HG02885 (cell line): ENCODE data around the gene PDE8B.
"Not testable (repeated sequence)": the region's sequence is repeated elsewhere in the genome, so short reads cannot be mapped to it uniquely, and the experiment has no call there.

Source experiments
- ATAC-seq: cut with Tn5 transposase; IDR thresholded peaks from one replicate; pipeline ENCODE4 v1.9.1; 2021; ENCODE audit warnings: mild to moderate bottlenecking; ENCODE audit not compliant: unreplicated experiment, poor library complexity

PDE8B gene

DNA sequence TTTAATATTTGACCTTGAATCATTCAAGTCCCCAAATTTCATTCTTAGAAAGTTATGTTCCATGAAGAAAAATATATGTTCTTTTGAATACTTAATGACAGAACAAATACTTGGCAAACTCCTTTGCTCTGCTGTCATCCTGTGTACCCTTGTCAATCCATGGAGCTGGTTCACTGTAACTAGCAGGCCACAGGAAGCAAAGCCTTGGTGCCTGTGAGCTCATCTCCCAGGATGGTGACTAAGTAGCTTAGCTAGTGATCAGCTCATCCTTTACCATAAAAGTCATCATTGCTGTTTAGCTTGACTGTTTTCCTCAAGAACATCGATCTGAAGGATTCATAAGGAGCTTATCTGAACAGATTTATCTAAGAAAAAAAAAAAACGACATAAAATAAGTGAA, 216.2 kb downstream of the PDE8B start:
- ATAC-seq, result no peak

DNA sequence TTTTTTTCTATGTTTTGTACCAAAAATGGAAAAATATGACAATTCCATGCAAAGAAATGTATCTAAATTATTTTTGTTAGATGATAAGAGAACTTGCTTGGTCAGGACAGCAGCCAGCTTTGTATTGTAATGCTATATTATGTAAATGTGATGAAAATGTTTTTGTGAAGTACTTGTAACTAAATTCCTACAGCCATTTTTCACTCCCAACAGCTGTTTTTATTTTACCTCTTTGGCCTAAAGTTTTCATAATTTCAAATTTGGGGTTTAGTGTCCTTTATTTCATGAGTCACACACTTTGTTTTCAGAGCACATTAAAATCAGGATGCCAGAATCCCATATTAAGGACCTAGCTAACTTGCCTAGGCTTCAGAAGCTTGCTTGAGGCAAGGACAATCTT, 217.5 kb downstream of the PDE8B start:
- ATAC-seq, result no peak

DNA sequence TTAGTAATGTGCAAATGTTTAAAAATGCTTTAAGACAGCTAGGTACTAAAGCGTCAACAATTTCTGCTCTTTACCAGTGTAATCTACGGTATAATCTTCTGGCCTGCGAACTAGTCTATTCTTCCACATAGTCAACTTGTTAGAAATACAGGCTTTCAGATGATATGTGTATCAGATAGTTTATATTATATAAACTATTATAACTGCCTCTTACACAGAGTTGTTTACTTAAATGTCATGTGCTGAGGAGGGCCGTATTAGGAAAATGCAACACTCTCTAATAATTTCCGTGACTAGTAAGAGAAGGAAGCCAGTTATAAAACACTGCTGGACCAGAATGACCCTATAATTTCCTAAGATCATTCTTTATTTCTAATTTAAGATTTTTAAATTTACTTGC, 218.0 kb downstream of the PDE8B start:
- no peak for ATAC-seq

DNA sequence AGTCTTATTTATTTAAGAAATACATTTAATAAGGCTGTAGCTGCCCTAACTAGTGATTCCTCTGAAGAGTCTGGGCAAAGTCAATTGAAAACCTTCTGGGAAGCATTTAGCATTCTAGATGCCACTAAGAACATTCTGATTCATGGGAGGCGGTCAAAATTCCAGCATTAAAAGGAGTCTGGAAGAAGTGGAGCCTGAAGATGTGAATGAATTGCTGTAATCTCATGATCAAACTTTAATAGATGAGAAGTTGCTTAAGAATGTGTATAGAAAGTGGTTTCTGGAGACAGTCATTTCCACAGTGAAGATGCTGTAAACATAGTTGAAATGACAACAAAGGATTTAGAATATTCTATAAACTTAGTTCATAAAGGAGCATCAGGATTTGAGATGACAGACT, 220.2 kb downstream of the PDE8B start:
- no peak for ATAC-seq

DNA sequence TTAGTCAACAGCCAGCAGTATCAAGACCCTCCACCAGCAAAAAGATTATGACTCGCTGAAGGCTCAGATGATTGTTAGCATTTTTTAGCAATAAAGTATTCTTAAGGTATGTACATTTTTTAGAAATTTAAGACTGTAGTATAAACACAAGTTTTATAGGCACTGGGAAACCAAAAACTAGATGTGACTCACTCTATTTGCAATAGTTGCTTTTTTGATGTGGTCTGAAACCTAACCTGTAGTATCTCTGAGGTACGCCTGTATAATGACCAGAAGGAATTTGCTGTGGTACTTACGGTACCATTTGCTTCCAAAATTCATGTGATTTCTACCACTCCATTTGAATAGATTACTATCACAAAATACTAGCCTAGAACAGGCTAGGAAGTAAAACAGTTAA, 220.8 kb downstream of the PDE8B start:
- no peak for ATAC-seq

DNA sequence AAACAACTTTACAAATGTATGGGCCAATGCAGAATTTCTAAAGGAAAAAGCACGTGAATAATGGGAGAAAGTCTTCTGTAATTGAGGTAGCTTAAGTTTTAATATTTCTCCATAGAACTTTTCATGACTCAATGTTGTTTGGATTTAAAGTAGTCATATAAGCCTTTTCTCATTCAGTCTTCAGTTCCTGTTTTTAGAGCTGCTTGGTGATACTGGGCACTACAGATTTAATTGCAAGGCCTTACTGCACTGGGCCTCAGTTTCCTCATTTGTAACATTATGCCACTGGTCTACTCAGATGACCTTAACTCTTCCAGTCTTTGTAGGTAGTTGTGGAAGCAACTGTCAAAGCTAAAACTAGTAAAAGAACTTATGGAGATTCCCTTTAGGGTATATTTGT, 221.2 kb downstream of the PDE8B start:
- ATAC-seq, result no peak

DNA sequence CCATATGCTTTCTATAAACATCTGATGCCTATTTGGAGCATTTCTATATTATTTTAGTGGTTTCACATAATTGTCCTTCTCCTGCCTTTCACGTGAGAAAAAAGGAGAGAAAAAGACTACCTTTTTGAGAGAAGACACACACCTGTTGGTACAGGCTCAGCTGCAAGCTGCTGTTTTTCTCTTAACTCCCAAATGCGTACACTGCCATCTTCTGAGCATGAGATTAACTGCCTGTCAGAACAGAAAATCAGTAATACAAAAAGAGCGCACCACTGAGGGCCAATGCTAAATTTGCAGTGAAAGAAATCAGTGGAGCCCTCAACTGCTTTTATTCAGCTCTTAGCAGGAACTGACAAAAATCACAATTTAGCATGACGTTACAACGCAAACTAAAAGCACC, 226.7 kb downstream of the PDE8B start:
- no peak for ATAC-seq

DNA sequence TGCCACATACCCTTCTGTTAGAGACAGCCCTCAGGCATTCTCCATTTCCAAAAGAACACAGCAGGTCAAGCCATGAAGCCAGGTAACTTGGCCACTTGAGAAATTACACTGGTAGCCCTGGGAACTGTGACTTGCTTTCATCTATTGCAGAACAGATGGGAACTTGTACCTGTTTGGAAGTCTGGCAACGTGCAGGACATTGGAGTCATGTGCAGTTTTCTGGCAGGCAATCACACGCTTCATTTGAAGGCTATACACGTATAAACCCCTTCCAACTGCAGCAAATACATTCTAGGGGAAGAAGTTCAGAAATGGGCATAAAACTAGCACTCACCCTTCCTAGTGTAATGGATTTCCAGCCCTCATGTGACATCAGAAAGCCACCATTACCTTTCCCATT, 227.6 kb downstream of the PDE8B start:
- ATAC-seq, result no peak

DNA sequence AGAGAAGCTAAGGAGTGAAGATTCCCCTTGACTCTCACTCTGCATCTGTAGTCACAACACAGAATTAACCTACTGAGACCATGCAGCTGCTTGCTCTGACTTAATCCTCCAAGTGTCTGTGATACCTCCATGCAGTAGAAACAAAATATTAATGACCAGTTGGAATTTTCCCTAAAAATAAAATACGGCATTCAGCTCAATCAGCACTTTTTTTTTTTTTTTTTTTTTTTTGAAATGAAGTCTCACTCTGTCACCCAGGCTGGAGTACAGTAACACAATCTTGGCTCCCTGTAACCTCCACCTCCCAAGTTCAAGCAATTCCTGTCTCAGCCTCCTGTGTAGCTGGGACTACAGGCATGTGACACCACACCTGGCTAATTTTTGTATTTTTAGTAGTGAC, 233.2 kb downstream of the PDE8B start:
- ATAC-seq, result no peak

DNA sequence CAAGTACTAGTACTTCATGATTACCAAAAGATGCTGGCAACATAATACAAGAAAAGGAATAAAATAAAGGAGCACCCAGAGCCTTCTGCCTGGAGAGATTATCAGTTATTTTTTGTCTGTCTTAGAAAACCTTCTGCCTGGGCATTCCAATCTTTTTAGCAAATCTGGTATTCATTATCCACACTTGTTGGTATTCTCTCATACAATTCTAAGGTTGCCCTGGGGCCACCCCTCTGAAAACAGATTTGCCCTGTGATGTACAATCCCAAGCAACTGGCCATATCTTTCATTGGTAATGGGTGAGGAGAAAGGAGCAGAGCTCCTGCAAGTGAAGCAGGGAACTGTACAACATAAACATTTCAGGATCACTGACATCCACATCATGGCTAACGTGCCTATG, 233.9 kb downstream of the PDE8B start:
- no peak for ATAC-seq

DNA sequence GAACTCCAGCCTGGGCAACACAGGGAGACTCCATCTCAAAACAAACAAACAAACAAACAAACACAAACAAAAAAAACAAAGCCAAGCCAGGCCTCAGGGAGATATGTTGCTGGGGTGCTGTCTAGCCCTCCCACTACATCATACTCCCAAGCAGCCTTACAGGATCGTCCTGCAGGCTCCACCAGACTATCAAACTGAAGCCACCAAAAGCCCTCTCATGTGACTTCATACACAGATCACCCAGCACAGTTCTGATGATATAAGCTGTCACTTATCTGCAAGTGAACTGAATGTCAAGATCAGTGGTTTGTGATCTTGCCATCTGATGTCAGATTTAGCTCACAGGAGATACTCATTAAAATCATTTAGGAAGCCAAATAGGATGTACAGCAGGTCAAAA, 238.4 kb downstream of the PDE8B start:
- ATAC-seq, result no peak

DNA sequence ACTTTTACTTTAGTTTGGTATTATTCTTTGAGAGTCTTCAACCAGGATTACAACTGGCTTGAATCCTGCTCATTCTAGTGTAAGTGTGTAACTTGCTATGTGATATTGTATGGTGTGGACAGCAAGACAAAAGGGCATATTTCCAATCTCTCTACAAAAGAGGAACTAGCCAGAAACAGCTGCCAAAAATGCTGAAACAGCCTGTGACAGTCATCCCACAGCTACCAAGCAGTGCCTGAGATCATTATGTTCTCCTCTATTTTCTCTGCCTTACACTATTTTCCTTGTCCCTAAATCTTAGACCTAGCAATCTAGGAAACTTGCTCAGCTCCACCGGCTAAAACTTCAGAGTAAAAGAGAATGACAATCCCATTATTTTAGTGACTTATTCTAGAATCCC, 238.8 kb downstream of the PDE8B start:
- no peak for ATAC-seq

DNA sequence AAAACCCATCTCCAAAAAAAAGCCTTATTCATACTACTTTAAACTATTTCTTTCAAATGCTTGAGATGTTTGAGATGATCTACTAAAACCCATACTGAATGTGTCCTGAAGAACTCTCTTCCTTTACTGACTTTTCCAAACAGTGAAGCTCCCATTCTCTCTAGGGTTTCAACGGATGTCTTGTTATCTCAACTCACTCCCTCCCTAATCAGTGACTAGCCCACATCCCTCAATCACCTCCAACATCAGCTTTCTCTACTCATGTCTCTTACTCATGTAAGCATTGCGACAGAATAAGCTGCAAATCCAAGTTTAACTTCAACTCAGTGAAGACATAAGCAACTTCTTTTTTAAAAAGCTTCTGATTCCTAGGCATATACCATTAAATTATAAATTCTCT, 239.5 kb downstream of the PDE8B start:
- ATAC-seq, result no peak

DNA sequence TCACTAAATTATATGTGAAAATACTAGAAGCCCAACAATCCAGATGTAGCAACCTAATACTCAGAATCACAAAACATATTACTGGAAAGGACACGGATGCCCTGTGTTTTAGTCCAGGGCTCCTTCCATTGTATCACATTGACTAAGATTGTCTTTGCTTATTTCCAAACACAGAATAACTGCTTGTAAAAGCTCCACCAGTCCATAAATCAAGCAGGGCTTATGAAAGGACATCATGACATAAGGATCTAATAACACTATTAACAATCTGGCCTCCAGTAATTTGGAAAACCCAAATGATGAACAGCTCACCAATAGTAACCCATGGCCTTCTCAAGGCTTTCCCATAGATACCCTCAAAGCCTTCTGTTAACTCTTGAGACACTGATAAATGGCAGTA, 241.9 kb downstream of the PDE8B start:
- no peak for ATAC-seq

DNA sequence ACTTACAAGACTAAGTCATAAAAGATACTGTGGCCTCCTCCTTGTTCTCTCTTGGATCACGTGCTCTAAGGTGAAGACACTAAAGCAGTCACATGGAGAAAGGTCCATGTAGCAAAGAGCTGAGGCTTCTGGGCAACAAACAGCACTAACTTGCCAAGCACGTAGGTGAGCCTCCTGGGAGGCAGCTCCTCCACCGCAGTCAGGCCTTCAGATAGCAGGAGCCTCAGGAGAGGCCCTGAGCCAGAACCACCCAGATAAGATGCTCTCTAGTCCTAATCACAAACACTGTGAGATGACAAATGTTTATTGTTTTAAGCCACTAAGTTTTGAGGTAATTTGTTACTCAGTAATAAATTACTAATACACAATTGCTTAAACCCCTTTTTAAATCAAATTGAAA, 243.6 kb downstream of the PDE8B start:
- ATAC-seq, result no peak

DNA sequence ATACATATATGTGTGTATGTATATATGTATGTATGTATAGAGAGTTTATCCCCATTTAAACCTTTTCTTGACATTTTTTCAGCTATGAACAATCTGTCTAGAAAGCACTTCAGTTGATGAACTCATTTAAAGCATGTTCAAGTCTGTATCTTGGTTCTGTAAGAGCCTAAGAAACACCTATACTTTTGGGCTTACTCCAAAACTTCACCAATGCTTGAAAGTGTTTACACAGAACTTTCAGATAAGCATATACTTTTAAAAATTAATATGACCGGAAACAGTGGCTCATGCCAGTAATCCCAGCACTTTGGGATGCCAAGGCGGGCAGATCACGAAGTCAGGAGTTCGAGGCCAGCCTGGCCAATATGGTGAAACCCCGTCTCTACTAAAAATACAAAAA, 250.8 kb downstream of the PDE8B start:
- no peak for ATAC-seq

DNA sequence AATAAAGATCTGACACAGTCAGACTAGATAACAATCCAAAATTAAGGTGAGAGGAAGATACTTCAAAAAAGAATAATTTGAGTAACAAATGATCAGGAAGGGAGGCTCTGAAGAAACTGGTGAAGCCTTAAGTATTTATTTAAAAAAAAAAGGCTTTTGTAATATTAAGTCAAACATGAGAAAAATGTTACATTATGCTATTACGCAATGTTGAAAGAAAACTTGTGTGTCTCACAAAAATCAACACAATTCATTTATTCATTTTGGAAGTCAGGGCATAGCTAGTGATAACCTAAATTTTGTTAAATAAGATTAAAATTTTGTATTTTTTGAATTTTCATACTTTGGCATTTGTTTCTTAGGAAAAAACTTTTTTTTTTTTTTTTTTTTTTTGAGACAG, 253.4 kb downstream of the PDE8B start:
- no peak for ATAC-seq

DNA sequence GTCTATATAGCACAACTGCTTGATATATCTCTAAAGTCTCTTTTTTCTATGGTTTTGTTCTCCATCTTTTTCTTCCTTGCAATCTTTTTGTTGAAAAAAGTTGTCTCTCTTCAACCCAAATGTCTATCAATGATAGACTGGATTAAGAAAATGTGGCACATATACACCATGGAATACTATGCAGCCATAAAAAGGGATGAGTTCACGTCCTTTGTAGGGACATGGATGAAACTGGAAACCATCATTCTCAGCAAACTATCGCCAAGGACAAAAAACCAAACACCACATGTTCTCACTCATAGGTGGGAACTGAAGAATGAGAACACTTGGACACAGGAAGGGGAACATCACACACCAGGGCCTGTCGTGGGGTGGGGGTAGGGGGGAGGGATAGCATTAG, 258.4 kb downstream of the PDE8B start:
- ATAC-seq, result not testable (repeated sequence)

DNA sequence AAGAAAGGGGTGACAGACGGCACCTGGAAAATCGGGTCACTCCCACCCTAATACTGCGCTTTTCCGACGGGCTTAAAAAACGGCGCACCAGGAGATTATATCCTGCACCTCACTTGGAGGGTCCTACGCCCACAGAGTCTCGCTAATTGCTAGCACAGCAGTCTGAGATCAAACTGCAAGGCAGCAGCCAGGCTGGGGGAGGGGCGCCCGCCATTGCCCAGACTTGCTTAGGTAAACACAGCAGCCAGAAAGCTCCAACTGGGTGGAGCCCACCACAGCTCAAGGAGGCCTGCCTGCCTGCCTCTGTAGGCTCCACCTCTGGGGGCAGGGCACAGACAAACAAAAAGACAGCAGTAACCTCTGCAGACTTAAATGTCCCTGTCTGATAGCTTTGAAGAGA, 264.6 kb downstream of the PDE8B start:
- not testable (repeated sequence) for ATAC-seq
